GM06990 (cell line): ENCODE measurements around the gene APBB1IP.
A peak's percentile ranks its signal among the peaks of the same experiment; 100 is the strongest.

Source experiments
- DNase-seq: peaks from one replicate; pipeline ENCODE4 v3.0.0-alpha.2; 2011; ENCODE audit not compliant: insufficient read length; ENCODE audit errors: extremely low read depth
- H3K27me3 ChIP-seq: replicated peaks from 2 replicates; pipeline ENCODE4 v1.6.0; 2011; ENCODE audit warnings: low read length; ENCODE audit not compliant: control insufficient read depth, insufficient read depth
- H3K36me3 ChIP-seq: 2 replicates; pipeline ENCODE4 v1.5.1; 2011; ENCODE audit warnings: low read length; ENCODE audit not compliant: control insufficient read depth, insufficient read depth
- H3K4me3 ChIP-seq: replicated peaks from 2 replicates; pipeline ENCODE4 v1.5.1; 2011; ENCODE audit warnings: low read depth, mild to moderate bottlenecking, control low read depth, low read length
- CTCF ChIP-seq: IDR thresholded peaks from 2 replicates; pipeline ENCODE4 v1.5.1; 2011; ENCODE audit warnings: low read length, control low read depth, mild to moderate bottlenecking, inconsistent platforms; ENCODE audit not compliant: insufficient read depth, poor library complexity, severe bottlenecking

APBB1IP gene

GRCh38 chr10:26481315-26481692, 43.2 kb downstream of the APBB1IP start:
- DNase-seq = no peak
- no peaks in the 10 kb centered on the region for H3K36me3 ChIP-seq

DNA sequence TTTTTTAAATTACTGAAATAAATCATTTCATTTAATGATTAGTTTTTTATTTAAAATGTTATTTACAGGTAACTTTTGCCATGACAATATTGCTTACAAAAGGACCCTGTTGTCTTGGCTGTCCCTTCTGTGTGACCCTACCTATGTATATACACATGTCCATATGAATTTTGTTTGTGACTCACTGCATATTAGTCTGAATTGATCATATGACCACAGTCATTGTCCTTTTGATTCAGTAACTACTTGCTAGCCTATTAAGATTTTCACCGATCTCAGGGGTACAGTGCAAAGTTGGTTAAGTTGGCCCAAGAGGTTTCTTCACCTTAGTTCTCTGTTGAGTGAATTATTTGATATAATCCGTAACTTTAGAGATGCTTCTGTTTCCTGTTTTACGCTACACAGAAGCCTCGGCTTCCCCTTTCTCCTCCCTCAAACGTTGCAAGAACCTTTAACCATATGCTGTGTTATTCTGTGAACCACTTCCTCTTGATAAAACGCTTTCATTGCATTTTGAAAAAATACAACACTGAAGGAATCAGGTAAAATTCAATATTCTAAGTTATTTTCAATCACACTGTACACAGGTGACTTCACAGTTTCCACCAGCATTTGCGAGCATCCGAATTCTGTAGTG, 43.9 kb downstream of the APBB1IP start:
- Histone ChIP-seq H3K27me3 (no peaks in the 10 kb centered on the region), H3K36me3 (no peaks in the 10 kb centered on the region), H3K4me3 (peak overlapping the region; percentile 39)
- DNase-seq = no peak
- no peak for TF ChIP-seq CTCF

More at GRCh38 chr10:26481315-26481692, 43.2 kb downstream of the APBB1IP start:
- Histone ChIP-seq H3K27me3 (no peaks in the 10 kb centered on the region), H3K4me3 (no peak overlapping the region)
- TF ChIP-seq CTCF = no peak

DNA sequence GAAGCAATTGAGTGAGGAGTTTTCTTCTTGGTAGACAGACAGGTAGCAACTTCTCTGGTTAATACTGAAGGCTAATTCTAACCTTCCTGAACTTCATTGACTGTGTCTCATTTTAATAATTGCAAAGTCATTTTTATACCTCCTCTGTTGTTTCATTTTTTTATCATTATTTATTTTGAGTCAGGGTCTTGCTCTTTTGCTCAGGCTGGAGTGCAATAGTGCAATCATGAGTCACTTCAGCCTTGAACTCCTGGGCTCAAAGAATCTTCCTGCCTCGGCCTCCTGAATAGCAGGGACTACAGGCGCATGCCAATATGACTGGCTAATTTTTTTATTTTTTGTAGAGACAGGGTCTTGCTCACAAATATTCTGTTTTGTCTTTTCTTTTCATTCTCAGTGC, 45.4 kb downstream of the APBB1IP start:
- no peaks in the 10 kb centered on the region for H3K36me3 ChIP-seq
- no peak overlapping the region for H3K4me3 ChIP-seq
- DNase-seq = no peak
- no peaks in the 10 kb centered on the region for H3K27me3 ChIP-seq
- no peak for TF ChIP-seq CTCF

GRCh38 chr10:26485150-26485941, 47.2 kb downstream of the APBB1IP start:
- TF ChIP-seq CTCF = no peak

DNA sequence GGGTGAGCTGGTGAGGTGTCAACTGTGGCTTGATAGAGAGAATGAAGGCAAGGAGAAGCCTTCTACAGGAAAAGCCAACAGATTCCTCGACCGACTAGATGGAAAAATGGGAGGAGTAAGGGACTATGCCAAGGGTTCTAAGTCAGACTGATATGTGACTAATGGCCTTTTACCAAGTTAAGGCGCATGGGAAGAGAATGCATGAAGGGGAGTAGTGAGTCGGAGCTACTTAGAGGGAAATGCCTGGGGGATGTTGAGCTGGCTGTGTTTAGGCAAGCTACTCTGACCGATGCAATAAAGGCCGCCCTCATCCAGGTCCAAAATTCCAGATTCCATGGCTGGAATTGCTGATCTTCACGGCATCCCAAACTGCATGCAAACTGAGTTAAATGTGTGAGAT, 48.2 kb downstream of the APBB1IP start:
- no peak for DNase-seq

More at GRCh38 chr10:26485150-26485941, 47.2 kb downstream of the APBB1IP start:
- no peak overlapping the region for H3K4me3 ChIP-seq
- H3K27me3 ChIP-seq = no peaks in the 10 kb centered on the region
- no peak for DNase-seq
- no peaks in the 10 kb centered on the region for H3K36me3 ChIP-seq

More for the DNA sequence above, 48.2 kb downstream of the APBB1IP start:
- Histone ChIP-seq H3K27me3 (no peaks in the 10 kb centered on the region), H3K4me3 (no peak overlapping the region), H3K36me3 (no peaks in the 10 kb centered on the region)
- no peak for TF ChIP-seq CTCF
